Inferior parietal cortex (tissue), 1 donor: ENCODE data around the gene GP1BA.

Experiments used
- DNase-seq: peaks from one replicate; pipeline ENCODE4 v3.0.0-alpha.2; 2016; ENCODE audit errors: extremely low spot score

Gene GP1BA

DNA sequence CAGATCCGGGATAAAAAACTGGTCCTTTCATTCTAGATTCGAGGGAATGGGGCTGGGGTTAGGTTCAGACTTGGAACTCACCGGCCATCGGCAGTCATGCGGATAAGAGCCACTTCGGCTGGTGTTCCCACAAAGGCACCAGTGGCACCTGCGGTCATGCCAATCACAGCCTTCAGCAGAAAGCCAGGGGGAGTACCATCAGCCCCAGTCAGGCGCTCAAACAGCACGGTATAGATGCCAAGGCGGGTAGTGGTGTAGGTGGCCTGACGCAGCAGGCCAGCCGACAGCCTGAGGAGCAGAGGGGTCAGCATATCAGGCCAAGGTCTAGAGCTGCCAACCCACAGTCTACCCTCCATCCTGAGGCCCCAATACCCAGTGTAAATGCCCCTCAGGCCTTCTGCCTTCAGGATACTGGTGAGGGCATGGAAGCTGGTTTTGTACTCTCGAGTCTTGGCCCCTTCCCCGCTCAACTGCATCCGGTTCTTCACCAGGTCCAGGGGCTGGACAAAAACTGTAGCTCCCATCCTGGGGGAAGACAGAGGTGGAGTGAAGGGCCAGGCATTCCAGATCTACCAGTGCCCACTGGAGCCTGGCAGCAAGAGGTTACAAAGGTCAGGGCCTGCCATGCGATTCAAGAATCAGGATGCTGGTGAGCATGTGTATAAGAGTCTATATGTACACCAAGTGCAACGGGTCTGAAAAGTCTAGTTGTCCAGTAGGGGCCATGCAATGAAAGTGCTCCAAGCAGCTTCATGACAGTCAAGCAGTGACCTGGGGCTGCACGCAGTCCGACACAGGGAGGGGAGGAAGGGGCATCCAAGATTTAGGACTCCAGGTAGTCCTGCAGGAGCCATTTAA lies 6.8 kb downstream of the GP1BA start:
- DNase-seq, result no peak

DNA sequence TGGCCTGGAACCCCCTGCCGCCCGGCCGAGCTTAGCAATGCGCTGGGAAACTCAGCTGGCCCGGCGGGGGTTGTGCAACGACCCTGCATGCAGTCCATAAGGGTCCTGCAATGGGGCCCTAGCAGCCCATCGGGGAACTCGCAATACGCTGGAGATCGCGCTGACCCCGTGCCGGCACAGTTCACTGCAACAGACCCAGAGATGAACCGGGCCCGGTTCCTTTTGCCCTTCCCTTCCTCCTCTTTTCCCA lies 7.4 kb downstream of the GP1BA start:
- DNase-seq, result no peak

DNA sequence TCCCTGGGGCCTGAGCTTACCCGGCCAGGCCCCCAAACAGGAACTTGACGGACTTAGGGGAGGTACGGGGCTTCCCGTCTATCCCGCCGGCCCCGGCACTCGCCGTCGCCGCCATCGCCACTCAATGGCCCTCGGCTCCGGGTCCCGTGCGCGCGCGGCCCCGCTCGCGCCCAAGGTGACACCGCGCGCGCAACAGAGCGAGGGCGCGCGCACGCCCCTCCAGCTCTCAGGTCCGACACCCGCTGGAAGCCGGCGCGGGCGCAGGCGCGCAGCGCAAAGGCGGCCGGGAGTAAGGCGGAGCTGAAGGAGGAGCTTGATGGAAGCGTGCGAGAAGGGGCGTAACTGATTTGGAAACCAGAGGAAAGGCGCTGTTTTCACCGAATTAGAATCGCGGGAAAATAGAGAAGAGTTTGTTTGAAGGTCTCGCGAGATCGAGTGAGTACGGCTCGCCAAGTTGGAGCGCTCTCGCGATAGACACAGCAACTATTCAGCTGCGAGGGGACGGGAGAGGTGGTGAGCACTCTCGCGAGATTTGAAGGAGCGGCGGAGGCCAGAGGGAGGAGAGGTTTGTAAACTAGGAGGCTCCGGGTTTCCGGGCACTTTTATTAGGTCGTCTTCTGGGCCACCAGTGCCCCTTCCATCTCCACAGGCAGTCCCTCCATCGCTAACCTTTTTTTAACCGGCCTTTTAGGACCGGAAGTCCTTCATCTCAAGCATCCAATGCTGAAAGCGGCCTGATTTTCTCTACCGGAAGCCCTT lies 7.9 kb downstream of the GP1BA start, which contains the start of the genes RNF167 and SLC25A11:
Gene RNF167, plus strand, starts transcription at position 473 of the 759 bp plus-strand sequence. CDS start 642 bp downstream, outside the sequence.
Gene SLC25A11, minus strand, starts transcription at position 251 of the 759 bp plus-strand sequence. Its CDS starts 136 bp downstream, at position 115.
- DNase-seq, result peak; percentile 99

DNA sequence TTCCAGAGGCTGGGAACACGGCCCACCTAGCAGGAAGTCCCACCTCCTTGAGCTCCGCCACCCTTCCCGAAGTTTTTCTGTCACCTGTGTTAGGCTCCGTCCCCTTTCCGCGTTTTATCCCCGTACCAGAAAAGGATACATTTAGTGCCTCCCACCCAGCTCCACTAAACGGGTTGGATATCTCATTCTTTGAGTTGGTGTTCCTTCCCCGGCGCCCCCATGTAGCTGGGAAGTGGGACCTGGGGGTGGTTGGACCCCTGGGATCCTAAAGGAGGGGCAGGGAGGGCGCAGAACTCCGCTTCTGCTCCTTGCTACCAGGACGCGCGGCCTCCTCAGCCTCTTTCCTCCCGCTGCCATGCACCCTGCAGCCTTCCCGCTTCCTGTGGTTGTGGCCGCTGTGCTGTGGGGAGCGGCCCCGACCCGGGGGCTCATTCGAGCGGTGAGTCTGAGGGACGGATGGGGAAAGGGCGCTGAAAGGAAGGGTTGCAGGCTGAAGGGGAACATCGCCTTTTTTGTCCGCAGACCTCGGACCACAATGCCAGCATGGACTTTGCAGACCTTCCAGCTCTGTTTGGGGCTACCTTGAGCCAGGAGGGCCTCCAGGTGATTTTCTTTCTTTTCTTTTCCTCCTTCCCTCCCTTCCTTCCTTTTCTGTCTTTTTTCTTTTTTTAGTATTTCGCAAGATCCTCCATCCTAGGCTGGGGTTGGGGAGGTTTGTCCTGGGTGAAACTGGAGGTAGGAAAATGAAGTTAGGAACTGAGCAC lies 8.7 kb downstream of the GP1BA start:
- DNase-seq, result no peak

DNA sequence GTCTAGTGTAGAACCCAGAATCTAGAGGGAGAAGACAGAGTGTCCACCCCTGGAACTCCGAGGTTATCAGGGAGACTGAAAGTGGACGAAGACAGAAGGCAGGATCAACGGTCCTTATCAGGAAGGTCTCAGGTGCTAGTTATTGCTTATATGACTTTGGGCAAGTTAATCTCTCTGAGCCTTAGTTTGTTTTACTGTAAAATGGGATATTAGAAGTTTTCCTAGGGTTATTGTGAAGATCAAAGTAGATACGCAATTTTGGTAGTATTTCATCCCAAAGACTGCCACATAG lies 9.2 kb downstream of the GP1BA start:
- DNase-seq, result no peak

DNA sequence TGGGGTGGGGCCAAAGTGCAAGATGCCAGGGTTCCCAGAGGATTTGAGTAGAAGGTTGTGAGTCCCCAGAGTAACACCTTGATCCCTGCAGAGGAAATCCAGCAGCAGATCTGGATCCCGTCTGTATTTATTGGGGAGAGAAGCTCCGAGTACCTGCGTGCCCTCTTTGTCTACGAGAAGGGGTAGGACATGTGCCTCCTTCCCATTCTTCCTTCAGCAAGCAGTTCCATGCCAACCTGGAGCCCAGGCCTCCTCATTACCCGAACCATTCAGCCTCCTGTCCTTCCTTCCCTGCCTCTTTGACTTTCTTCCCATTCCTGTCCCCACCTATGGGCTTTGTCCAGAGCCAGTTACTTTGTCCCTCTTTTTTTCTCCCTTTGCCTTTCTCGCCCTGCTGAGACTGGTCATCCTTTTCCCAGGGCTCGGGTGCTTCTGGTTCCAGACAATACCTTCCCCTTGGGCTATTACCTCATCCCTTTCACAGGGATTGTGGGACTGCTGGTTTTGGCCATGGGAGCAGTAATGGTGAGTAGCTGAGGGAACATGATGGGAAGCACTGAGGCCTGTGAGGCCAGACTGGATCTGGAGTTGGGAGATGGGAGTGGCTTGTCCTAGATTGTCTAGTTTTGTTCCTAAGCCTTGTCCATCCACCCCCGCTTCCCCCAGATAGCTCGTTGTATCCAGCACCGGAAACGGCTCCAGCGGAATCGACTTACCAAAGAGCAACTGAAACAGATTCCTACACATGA lies 10.9 kb downstream of the GP1BA start:
- DNase-seq, result no peak

DNA sequence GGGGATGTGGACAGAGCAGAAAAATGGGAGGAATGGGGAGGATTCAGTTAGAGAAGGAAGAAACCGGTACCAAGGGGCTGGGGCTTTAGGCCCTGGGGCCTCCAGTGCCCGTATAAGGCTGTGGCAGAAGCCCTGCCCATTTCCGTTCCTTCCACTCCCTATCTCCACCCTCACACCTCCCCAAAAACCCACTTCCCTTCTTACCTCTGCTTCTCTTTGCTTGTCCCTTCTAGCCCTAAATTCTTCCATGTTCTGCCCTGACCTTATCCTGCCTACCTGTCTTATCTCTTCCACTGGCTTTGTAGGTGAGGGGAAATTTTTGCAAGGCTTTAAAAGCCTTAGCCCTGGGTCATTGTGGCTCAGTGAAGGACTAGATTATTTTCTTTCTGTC lies 12.1 kb downstream of the GP1BA start:
- DNase-seq, result no peak

DNA sequence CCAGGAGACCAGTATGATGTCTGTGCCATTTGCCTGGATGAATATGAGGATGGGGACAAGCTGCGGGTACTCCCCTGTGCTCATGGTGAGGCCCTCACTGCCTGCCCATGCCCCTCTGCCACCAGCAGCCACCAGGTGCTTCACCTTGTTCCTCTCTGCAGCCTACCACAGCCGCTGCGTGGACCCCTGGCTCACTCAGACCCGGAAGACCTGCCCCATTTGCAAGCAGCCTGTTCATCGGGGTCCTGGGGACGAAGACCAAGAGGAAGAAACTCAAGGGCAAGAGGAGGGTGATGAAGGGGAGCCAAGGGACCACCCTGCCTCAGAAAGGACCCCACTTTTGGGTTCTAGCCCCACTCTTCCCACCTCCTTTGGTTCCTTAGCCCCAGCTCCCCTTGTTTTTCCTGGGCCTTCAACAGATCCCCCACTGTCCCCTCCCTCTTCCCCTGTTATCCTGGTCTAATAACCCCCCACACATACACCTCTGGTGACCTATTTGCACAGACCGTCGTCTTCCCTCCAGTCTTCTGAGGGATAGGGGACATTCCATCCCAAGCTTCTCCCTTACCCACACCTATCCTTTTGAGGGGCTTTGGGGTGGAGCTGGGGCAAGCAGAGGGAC lies 12.6 kb downstream of the GP1BA start:
- no peak for DNase-seq

DNA sequence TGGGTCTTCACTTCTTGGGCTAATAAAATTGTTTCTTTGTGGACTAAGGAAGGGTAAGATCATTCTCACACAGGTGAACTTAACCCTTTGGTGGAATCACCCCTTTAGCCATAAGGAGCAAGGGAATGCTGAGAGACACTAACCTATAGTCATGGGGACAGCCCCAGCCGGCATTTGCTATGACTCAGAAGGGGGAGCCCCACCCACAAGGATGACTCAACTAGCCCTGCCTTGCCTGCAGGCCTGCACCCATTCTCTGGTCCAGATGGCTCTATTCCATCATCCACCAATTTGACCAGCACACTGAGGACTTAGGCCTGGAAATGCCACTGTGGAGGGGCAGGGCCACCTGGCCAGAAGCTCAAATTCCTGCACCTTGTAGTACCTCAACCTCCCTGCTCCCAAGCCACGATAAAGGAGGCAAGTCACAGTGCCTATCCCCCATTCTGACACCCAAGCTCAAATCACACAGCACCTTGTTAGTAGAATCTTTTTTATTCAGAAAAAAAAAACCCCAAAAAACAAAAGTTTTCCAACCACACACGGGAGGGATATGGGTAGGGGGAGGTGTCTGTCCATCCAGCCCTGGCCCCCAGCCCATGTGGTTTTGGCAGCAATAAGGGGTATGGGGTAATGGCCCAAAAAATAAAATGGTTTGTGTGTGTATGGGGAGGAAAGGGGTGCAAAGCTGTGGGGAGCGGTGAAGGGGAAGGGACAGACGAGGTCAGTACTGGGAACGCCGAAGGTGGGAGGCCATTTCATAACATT lies 13.3 kb downstream of the GP1BA start:
- peak; percentile 47 for DNase-seq

DNA sequence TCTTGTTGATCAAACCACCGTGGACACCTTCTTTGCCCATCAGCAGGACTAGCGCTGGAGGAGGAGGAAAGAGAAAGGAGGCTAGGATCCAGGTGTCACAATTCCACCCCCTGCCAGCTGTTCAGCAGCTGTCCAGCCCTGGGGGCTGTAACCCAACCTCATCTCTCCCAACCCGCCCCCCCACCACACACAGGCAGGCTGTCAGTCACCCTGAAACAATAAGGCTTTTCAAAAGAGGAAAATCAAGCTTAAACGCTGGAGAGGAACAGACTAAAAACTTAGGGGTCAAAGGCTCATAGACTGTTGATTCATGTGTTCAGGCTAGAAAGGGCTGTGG lies 13.8 kb downstream of the GP1BA start:
- no peak for DNase-seq

DNA sequence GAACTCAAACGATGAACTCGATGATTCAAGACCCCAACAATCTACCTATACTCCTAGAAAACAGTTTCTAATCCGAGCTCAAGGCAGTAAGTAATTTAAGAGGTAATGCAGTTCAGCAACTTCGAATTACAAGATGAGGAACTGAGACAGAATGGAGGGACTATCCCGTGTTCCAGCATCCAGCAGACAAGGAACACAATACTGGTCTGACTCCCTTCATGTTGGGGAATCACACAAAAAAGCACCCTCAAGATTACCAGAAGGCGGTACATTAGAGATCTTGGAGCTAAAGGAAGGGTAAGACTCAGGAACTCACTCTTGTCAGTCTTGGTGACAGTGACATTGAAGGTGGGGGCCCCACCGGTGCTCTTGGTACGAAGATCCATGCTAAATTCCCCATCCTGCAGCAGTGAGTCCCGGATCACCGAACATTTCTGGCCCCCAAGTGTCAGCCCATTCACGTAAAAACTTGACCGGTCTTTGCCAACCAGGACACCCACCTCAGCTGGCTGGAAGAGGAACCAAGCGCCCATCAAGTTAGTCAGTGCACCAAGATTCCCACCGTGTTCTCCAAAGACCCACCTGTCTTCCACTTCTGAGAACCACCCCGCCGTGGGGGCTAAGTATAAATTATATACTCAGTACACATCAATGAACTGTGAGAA lies 14.4 kb downstream of the GP1BA start:
- DNase-seq, result no peak

DNA sequence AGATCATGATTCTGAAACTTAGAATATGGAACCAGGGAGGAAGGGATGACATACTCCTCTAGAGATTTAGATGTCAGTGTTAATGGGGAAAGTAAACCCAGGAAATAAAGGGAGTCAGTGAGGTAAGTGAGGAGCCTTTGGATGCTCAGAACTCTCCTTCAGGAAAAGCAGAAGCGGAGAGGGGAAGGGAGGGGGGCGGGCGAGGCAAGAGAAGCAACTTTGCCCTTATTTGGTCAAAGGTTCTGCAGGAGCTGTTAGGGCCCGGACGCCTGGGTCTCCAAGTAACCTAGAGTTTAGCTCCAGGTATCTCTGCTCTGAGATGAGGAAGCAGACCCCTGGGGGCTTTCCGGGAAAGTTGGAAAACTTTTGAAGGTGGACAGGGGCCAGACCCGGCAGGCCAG lies 14.9 kb downstream of the GP1BA start:
- no peak for DNase-seq

DNA sequence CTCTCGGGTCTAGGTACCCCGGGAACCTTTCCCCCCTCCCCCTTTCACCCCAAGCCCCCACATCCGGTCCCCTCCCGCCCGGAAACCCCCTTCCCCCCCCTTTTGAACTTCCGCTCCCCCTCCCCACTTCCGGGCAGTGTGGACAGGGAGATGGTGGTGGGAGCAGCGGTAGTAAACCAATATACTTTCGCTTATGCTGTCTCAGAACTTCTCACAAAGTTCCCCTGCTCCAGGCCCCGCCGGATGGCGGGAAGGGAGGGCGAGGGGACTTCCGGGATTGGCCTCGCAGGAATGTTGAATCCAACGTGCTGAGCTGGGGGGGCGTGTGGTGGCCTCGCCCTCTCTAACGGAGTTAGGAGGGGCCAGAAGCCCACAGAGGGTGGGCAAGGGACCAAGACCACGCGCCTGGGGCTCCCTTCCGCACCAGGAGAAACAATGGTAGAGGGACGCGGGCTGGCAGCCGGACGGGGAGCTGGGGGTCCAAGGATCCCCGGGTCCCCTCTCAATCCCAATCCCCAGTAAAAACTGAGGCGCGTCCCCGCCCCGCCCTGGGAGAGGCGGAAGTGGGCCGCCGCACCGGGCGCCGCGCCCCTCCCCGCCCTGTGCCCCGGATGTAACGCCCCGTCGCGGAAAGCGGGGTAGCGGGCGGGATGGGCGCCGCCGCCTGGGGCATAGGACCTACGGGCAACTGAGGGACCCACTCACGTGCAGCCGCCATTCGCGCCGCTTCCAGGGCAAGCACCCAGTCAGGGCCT lies 15.5 kb downstream of the GP1BA start:
- no peak for DNase-seq

DNA sequence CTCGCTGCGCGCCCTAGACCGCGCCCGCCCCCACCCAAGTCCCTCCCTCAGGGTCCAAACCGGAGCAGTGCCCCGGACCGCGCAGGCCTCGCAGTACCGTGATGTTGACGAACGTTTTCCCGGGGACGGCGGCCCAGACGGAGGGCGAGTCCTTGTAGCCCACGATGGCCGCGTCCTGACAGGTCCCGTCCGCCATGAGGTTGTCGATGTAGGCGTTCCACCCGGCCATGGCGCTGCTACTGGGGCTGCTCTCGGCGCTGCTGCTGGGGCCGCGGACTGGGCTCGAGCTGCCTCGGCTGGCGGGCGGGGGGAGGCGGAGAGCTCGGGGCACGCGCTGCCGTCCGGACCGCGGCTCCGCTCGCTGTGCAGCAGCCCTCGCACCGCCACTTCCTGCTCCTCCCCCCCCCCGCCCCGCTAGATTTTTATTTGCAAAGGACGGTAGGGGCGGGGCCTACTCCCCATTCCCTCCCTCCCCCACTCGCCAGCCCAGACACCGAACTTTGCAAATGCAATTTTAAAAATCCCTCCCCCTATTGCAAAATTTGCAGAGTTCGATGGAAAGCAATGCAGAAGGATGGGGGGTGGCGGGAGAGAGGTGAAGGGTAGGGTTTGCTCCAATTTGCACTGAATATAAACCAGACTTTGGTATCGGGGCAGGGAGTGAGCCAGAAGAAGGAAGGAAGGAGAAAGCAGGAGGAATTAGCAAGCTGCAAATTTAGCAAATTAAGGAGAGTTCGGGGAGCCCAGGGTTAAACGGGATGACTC lies 16.3 kb downstream of the GP1BA start, which contains the start of gene PFN1:
Gene PFN1, minus strand, starts transcription at position 365 of the 765 bp plus-strand sequence. Its CDS starts 136 bp downstream, at position 229.
- peak; percentile 78 for DNase-seq

DNA sequence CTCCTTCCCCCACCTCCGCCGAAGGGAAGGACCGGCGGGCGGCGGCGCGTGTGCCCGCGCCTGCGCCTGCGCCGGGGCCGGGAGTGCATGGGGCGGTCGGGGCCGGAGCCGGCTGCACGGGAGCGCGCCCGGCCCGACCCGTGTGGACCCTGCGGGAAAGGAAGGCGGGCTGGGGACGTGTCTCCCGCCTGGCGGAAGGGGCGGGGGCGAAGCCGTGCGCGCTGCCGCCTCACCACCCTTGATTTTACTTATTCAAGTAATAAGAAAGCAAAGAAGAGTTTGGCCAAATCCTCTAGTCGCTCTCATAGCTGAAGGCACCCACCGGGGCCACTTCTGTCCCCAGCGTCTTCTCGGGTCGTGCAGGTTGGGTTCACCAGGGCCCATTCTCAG lies 16.8 kb downstream of the GP1BA start:
- no peak for DNase-seq

DNA sequence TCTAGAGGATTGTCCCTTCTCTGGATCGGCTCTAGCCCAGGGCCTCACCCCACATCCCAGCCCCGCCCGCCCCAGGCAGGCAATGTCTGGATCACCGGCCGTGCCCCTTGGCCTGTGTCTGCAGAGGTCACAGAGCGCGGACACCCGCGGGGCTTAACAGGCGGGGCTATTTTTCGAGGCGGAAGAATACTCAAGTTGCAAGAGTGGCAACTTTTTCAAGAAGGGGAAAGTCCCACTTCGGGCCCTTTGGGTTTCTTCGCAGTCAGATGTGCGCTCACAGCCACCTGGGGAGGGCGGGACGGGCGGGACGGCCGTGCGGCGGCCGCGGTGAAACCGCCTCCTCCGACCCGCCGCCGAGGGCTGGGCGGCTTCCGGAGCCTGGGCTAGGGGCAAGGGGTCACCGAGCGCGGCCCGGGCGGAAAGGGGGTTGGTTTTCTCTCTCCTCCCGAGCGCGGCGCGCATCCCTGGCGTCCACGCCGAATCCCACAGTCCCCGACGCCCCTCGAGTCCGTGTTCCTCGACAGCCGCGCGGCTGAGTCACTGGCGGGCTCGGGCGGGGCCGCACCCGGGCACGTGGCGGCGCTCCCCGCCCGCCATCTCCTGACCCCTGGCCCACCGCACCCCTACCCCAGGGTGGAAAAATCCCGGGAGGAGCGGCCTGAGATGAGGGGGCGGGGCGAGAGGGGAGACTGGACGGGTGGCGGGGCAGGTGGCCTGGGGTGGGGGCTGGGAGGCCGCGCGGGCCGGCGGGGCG lies 17.4 kb downstream of the GP1BA start:
- DNase-seq, result peak; percentile 39

DNA sequence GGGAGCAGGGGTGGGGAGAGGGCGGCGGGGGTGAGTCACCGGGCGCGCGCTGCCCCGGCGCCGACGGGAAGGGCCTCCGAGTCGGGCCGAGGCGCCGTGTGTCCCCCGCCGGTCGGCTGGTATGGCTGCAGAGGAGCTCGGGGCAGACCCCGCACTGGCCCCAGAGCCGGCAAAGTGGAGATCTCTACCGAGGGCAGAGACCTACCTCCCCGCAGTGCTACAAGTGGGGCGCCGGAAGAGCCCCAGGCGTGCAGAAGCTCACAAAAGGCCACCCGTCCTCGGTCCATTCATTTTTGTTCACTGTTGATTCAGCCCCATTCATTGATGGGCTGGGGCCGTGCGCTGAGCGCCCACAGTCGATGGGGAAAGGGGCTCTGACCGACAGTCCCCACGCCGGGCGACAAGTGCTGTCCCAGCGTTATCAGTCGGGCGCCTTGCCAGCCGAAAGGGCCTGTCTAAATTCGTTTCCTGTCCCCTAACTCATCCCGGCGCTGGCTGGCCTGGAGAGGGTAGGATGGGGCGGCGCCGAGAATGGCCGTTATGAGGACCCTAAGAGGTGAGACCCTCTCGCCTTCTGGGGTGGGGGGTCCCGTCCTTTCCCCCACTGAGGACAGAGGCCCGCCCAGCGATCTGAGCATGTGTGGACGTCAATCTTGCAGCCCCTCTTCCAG lies 18.1 kb downstream of the GP1BA start:
- DNase-seq, result no peak
